SK-N-SH treated with all-trans-retinoic acid at 6 μM for 48 hours (cell line): ENCODE measurements around the gene HDHD2.

Experiments
- ATAC-seq: fragments of 200-7000 bp; cut with Tn5 transposase; 3 replicates; pipeline ENCODE4 v1.9.1; 2020; ENCODE audit warnings: mild to moderate bottlenecking, moderate library complexity
- ARNTL ChIP-seq: fragments of 450-650 bp; formaldehyde crosslinking; IDR thresholded peaks from 2 replicates; pipeline ENCODE4 v1.5.0; 2020; ENCODE audit warnings: low read depth, mild to moderate bottlenecking, moderate library complexity, borderline replicate concordance
- BACH2 ChIP-seq: fragments of 250-450 bp; sonication (Bioruptor Pico); IDR thresholded peaks from 2 replicates; pipeline ENCODE4 v1.9.0; 2021; ENCODE audit warnings: mild to moderate bottlenecking, borderline replicate concordance
- CSDC2 ChIP-seq: fragments of 250-450 bp; sonication (Bioruptor Pico); IDR thresholded peaks from 2 replicates; pipeline ENCODE4 v1.5.0; 2020; ENCODE audit warnings: mild to moderate bottlenecking, moderate library complexity
- ESRRG ChIP-seq: fragments of 250-450 bp; sonication (Bioruptor Pico); IDR thresholded peaks from 2 replicates; pipeline ENCODE4 v1.6.1; 2021; ENCODE audit warnings: mild to moderate bottlenecking
- GLIS3 ChIP-seq: fragments of 250-450 bp; sonication (Bioruptor Pico); IDR thresholded peaks from 2 replicates; pipeline ENCODE4 v1.5.0; 2020; ENCODE audit warnings: mild to moderate bottlenecking, moderate library complexity
- ISL1 ChIP-seq: fragments of 250-450 bp; sonication (Bioruptor Pico); IDR thresholded peaks from 2 replicates; pipeline ENCODE4 v2.1.2; 2022; ENCODE audit warnings: mild to moderate bottlenecking, moderate library complexity
- OSR1 ChIP-seq: fragments of 250-450 bp; sonication (Bioruptor Pico); IDR thresholded peaks from 2 replicates; pipeline ENCODE4 v1.8.0; 2022; ENCODE audit warnings: moderate library complexity, mild to moderate bottlenecking, inconsistent platforms
- PPARA ChIP-seq: fragments of 250-450 bp; sonication (Bioruptor Pico); IDR thresholded peaks from 2 replicates; pipeline ENCODE4 v1.5.0; 2020; ENCODE audit warnings: mild to moderate bottlenecking, borderline replicate concordance
- RARB ChIP-seq: fragments of 250-450 bp; sonication (Bioruptor Pico); IDR thresholded peaks from 2 replicates; pipeline ENCODE4 v1.8.0; 2021; ENCODE audit warnings: mild to moderate bottlenecking, moderate library complexity
- SNAI2 ChIP-seq: fragments of 250-450 bp; sonication (Bioruptor Pico); IDR thresholded peaks from 2 replicates; pipeline ENCODE4 v1.5.0; 2020; ENCODE audit warnings: mild to moderate bottlenecking, moderate library complexity
- TCF4 ChIP-seq: fragments of 250-450 bp; sonication (Bioruptor Pico); IDR thresholded peaks from 2 replicates; pipeline ENCODE4 v1.8.0; 2021; ENCODE audit warnings: mild to moderate bottlenecking, moderate library complexity, borderline replicate concordance
- TOX ChIP-seq: fragments of 250-450 bp; sonication (Bioruptor Pico); IDR thresholded peaks from 2 replicates; pipeline ENCODE4 v1.8.0; 2021; ENCODE audit warnings: mild to moderate bottlenecking, moderate library complexity, borderline replicate concordance
- ZC3H10 ChIP-seq: fragments of 250-450 bp; sonication (Bioruptor Pico); IDR thresholded peaks from 2 replicates; pipeline ENCODE4 v1.5.1; 2021; ENCODE audit warnings: mild to moderate bottlenecking, moderate library complexity
- ZFP3 ChIP-seq: fragments of 250-450 bp; sonication (Bioruptor Pico); IDR thresholded peaks from 2 replicates; pipeline ENCODE4 v1.5.0; 2020; ENCODE audit warnings: mild to moderate bottlenecking, moderate library complexity
- ZFP30 ChIP-seq: fragments of 450-650 bp; formaldehyde crosslinking; IDR thresholded peaks from 2 replicates; pipeline ENCODE4 v1.5.0; 2022; ENCODE audit warnings: mild to moderate bottlenecking, moderate library complexity
- ZNF70 ChIP-seq: fragments of 450-650 bp; formaldehyde crosslinking; IDR thresholded peaks from 2 replicates; pipeline ENCODE4 v1.5.0; 2020; ENCODE audit warnings: mild to moderate bottlenecking, moderate library complexity
- ZNF8 ChIP-seq: fragments of 450-650 bp; formaldehyde crosslinking; IDR thresholded peaks from 2 replicates; pipeline ENCODE4 v1.5.0; 2020; ENCODE audit warnings: mild to moderate bottlenecking, moderate library complexity
- TF ChIP-seq, protein P1 (sequence below): fragments of 250-450 bp; sonication (Bioruptor Pico); IDR thresholded peaks from 2 replicates; pipeline ENCODE4 v1.5.1; 2020; ENCODE audit warnings: low read depth, mild to moderate bottlenecking, moderate library complexity
- TF ChIP-seq, protein P2 (sequence below): fragments of 250-450 bp; sonication (Bioruptor Pico); IDR thresholded peaks from 2 replicates; pipeline ENCODE4 v1.8.0; 2020; ENCODE audit warnings: mild to moderate bottlenecking, moderate library complexity, borderline replicate concordance
- TF ChIP-seq, protein P3 (sequence below): fragments of 250-450 bp; sonication (Bioruptor Pico); IDR thresholded peaks from 2 replicates; pipeline ENCODE4 v1.5.1; 2021; ENCODE audit warnings: mild to moderate bottlenecking, moderate library complexity
- TF ChIP-seq, protein P4 (sequence below): fragments of 250-450 bp; sonication (Bioruptor Pico); IDR thresholded peaks from 2 replicates; pipeline ENCODE4 v1.8.0; 2021; ENCODE audit warnings: low read depth, mild to moderate bottlenecking, moderate library complexity, borderline replicate concordance

Gene HDHD2

DNA sequence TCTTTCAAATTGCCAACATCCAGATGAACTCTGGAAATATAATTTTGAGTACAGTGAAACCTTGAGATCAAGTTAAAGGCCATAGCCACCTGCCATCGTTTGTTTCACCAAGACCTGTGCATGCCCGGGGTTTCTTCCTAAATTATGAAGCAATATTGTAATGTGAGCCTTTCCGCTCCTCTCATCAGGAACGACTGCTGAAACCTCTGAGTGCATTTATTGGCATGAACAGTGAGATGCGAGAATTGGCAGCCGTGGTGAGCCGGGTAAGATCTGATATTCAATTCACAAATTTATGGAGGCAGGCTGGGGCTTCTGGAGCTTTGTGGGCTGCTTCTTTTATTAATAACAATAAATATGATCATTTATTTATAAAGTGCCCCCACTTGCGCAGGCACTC, 87.2 kb downstream of the HDHD2 start:
- ATAC-seq: no peak
- TF ChIP-seq SNAI2 (CRISPR knock-in tag) (no peak), ZNF70 (no peak), RARB (CRISPR knock-in tag) (no peak), TOX (CRISPR knock-in tag) (no peak), OSR1 (CRISPR knock-in tag) (no peak), ZFP3 (CRISPR knock-in tag) (no peak), ISL1 (CRISPR knock-in tag) (no peak), ZFP30 (no peak), TCF4 (no peak), ARNTL (CRISPR knock-in tag) (no peak), ZC3H10 (CRISPR knock-in tag) (no peak), BACH2 (no peak), GLIS3 (no peak), ESRRG (CRISPR knock-in tag) (no peak), PPARA (CRISPR knock-in tag) (no peak)
- TF ChIP-seq, protein P1, sequence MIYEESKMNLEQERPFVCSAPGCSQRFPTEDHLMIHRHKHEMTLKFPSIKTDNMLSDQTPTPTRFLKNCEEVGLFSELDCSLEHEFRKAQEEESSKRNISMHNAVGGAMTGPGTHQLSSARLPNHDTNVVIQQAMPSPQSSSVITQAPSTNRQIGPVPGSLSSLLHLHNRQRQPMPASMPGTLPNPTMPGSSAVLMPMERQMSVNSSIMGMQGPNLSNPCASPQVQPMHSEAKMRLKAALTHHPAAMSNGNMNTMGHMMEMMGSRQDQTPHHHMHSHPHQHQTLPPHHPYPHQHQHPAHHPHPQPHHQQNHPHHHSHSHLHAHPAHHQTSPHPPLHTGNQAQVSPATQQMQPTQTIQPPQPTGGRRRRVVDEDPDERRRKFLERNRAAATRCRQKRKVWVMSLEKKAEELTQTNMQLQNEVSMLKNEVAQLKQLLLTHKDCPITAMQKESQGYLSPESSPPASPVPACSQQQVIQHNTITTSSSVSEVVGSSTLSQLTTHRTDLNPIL (CRISPR knock-in tag): no peak
- TF ChIP-seq, protein P2, sequence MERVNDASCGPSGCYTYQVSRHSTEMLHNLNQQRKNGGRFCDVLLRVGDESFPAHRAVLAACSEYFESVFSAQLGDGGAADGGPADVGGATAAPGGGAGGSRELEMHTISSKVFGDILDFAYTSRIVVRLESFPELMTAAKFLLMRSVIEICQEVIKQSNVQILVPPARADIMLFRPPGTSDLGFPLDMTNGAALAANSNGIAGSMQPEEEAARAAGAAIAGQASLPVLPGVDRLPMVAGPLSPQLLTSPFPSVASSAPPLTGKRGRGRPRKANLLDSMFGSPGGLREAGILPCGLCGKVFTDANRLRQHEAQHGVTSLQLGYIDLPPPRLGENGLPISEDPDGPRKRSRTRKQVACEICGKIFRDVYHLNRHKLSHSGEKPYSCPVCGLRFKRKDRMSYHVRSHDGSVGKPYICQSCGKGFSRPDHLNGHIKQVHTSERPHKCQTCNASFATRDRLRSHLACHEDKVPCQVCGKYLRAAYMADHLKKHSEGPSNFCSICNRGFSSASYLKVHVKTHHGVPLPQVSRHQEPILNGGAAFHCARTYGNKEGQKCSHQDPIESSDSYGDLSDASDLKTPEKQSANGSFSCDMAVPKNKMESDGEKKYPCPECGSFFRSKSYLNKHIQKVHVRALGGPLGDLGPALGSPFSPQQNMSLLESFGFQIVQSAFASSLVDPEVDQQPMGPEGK: no peak
- TF ChIP-seq, protein P3, sequence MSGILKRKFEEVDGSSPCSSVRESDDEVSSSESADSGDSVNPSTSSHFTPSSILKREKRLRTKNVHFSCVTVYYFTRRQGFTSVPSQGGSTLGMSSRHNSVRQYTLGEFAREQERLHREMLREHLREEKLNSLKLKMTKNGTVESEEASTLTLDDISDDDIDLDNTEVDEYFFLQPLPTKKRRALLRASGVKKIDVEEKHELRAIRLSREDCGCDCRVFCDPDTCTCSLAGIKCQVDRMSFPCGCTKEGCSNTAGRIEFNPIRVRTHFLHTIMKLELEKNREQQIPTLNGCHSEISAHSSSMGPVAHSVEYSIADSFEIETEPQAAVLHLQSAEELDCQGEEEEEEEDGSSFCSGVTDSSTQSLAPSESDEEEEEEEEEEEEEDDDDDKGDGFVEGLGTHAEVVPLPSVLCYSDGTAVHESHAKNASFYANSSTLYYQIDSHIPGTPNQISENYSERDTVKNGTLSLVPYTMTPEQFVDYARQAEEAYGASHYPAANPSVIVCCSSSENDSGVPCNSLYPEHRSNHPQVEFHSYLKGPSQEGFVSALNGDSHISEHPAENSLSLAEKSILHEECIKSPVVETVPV (CRISPR knock-in tag): no peak
- TF ChIP-seq, protein P4, sequence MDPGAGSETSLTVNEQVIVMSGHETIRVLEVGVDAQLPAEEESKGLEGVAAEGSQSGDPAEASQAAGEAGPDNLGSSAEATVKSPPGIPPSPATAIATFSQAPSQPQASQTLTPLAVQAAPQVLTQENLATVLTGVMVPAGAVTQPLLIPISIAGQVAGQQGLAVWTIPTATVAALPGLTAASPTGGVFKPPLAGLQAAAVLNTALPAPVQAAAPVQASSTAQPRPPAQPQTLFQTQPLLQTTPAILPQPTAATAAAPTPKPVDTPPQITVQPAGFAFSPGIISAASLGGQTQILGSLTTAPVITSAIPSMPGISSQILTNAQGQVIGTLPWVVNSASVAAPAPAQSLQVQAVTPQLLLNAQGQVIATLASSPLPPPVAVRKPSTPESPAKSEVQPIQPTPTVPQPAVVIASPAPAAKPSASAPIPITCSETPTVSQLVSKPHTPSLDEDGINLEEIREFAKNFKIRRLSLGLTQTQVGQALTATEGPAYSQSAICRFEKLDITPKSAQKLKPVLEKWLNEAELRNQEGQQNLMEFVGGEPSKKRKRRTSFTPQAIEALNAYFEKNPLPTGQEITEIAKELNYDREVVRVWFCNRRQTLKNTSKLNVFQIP (CRISPR knock-in tag): no peak

DNA sequence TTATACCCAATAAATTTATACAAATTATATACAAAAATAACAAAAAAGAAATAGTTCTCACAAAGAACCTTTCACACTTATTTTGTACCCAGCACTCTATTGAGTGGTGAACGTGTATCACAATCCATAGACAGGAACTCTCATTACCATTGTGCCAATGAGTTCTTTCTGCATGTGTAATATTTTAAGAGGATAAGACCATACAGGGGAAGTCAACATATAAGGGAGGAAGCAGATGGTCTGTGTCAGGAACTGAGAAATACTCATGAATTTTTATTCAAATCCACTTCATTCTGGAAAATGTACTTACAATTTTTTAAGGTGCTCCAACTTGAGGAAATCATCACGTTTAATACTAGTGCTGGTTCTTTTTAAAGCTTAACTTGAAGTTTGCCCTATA, 87.8 kb downstream of the HDHD2 start:
- ATAC-seq: no peak
- TF ChIP-seq TCF4 (no peak), ZFP30 (no peak), PPARA (CRISPR knock-in tag) (no peak), ZNF8 (CRISPR knock-in tag) (no peak), SNAI2 (CRISPR knock-in tag) (no peak), ZNF70 (no peak), CSDC2 (CRISPR knock-in tag) (no peak), ESRRG (CRISPR knock-in tag) (no peak), GLIS3 (no peak)
